ENCODE data around the gene MMP7. TPM values are rescaled to one million over a fixed set of nuclear protein-coding genes. Genes with fewer than 3 reads are reported as not detected.

MMP7 gene
- total RNA-seq, 2 experiments from 2014 or later = not detected

- no peaks in the 10 kb centered on the region for H3K9me3 ChIP-seq (ENCODE audit: control insufficient read depth in 1 of 2, insufficient read depth in 1 of 2, low read length in 2 of 2)
- Mint-ChIP-seq H3K27me3 (peaks cover 10% of the 10 kb centered on the region), H3K4me1 (ENCODE audit: low read depth) (no peaks in the 10 kb centered on the region), H3K4me3 (no peak overlapping the region), H3K36me3 (ENCODE audit: low read depth) (no peaks in the 10 kb centered on the region), H3K9me3 (no peaks in the 10 kb centered on the region), H3K27ac (no peak overlapping the region)
- H3K27ac ChIP-seq (ENCODE audit: low read depth in 1 of 2, low read length in 2 of 2) = no peak overlapping the region
- no peak overlapping the region for H3K4me3 ChIP-seq (ENCODE audit: low read length)
- H3K4me1 ChIP-seq (ENCODE audit: insufficient read depth, low read length) = peaks cover 3% of the 10 kb centered on the region
- DNase-seq = no peak
- POLR2A ChIA-PET = no interaction called here
- intact Hi-C loops (cut with DNase I, micrococcal nuclease) = no loop called here
- H3K36me3 ChIP-seq (ENCODE audit: insufficient read depth, low read length) = no peaks in the 10 kb centered on the region
- TF ChIP-seq, protein P1, sequence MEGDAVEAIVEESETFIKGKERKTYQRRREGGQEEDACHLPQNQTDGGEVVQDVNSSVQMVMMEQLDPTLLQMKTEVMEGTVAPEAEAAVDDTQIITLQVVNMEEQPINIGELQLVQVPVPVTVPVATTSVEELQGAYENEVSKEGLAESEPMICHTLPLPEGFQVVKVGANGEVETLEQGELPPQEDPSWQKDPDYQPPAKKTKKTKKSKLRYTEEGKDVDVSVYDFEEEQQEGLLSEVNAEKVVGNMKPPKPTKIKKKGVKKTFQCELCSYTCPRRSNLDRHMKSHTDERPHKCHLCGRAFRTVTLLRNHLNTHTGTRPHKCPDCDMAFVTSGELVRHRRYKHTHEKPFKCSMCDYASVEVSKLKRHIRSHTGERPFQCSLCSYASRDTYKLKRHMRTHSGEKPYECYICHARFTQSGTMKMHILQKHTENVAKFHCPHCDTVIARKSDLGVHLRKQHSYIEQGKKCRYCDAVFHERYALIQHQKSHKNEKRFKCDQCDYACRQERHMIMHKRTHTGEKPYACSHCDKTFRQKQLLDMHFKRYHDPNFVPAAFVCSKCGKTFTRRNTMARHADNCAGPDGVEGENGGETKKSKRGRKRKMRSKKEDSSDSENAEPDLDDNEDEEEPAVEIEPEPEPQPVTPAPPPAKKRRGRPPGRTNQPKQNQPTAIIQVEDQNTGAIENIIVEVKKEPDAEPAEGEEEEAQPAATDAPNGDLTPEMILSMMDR (IDR thresholded peaks at IDR 0.05) = no peak
- H3K27me3 ChIP-seq (ENCODE audit: control insufficient read depth in 1 of 2, insufficient read depth in 2 of 2, low read length in 2 of 2) = no peaks in the 10 kb centered on the region
- ATAC-seq (ENCODE audit: poor library complexity) = no peak
- CTCF ChIA-PET = no interaction called here
Measured at GRCh38 chr11:102522312-102523188, 8.0 kb downstream of the MMP7 start.

DNA sequence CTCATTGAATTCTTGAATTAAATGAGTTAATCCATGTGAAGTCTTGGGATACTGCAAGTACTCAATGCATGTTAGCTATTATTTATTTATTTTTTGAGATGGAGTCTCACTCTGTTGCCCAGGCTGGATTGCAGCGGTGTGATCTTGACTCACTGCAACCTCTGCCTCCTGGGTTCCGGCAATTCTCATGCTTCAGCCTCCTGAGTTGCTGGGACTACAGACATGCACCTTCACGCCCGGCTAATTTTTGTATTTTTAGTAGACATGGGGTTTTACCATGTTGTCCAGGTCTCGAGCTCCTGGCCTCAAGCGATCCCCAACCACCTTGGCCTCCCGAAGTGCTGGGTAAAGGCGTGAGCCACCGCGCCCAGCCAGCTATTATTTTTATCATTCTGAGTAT lies 9.4 kb downstream of the MMP7 start:
- no peak overlapping the region for H3K4me3 ChIP-seq (ENCODE audit: low read length)
- ChIA-PET POLR2A (no interaction called here), CTCF (no interaction called here)
- no peaks in the 10 kb centered on the region for H3K27me3 ChIP-seq (ENCODE audit: control insufficient read depth in 1 of 2, insufficient read depth in 2 of 2, low read length in 2 of 2)
- Mint-ChIP-seq H3K4me3 (no peak overlapping the region), H3K36me3 (ENCODE audit: low read depth) (no peaks in the 10 kb centered on the region), H3K4me1 (ENCODE audit: low read depth) (no peaks in the 10 kb centered on the region), H3K9me3 (no peaks in the 10 kb centered on the region), H3K27ac (no peak overlapping the region), H3K27me3 (peaks cover 10% of the 10 kb centered on the region)
- no peak for DNase-seq
- intact Hi-C loops (cut with DNase I, micrococcal nuclease) = no loop called here
- H3K36me3 ChIP-seq (ENCODE audit: insufficient read depth, low read length) = no peaks in the 10 kb centered on the region
- TF ChIP-seq, protein P1 (IDR thresholded peaks at IDR 0.05) = no peak
- H3K27ac ChIP-seq (ENCODE audit: low read depth in 1 of 2, low read length in 2 of 2) = no peak overlapping the region
- no peaks in the 10 kb centered on the region for H3K4me1 ChIP-seq (ENCODE audit: insufficient read depth, low read length)
- H3K9me3 ChIP-seq (ENCODE audit: control insufficient read depth in 1 of 2, insufficient read depth in 1 of 2, low read length in 2 of 2) = no peaks in the 10 kb centered on the region
- no peak for ATAC-seq (ENCODE audit: poor library complexity)

DNA sequence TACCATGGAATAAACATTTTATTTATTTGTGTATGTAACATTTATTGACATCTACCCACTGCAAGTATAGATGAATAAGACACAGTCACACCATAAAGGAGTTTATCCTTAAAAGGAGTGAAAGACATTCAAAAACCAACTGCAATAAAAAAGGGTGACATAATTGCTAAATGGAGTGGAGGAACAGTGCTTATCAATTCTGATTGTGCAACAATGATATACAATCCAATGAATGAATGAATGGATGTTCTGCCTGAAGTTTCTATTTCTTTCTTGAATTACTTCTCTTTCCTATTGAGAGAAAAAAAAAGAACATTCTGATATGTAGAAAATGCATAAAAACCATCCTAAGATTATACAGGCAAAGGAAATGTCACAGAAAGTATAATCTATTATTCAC lies 10.0 kb downstream of the MMP7 start:
- no peak for DNase-seq
- Mint-ChIP-seq H3K9me3 (no peaks in the 10 kb centered on the region), H3K36me3 (ENCODE audit: low read depth) (no peaks in the 10 kb centered on the region), H3K27me3 (peaks cover 10% of the 10 kb centered on the region), H3K4me3 (no peak overlapping the region), H3K4me1 (ENCODE audit: low read depth) (no peaks in the 10 kb centered on the region), H3K27ac (no peak overlapping the region)
- TF ChIP-seq, protein P1 (IDR thresholded peaks at IDR 0.05) = no peak
- POLR2A ChIA-PET = interaction anchor here (0.7 kb wide), 1 partner anchor 13 kb away, joined by 3 read pairs; no protein-coding TSS in a partner anchor
- Histone ChIP-seq H3K27ac (ENCODE audit: low read depth in 1 of 2, low read length in 2 of 2) (no peak overlapping the region), H3K4me1 (ENCODE audit: insufficient read depth, low read length) (no peaks in the 10 kb centered on the region), H3K9me3 (ENCODE audit: control insufficient read depth in 1 of 2, insufficient read depth in 1 of 2, low read length in 2 of 2) (no peaks in the 10 kb centered on the region), H3K36me3 (ENCODE audit: insufficient read depth, low read length) (no peaks in the 10 kb centered on the region), H3K27me3 (ENCODE audit: control insufficient read depth in 1 of 2, insufficient read depth in 2 of 2, low read length in 2 of 2) (no peaks in the 10 kb centered on the region), H3K4me3 (ENCODE audit: low read length) (no peak overlapping the region)
- CTCF ChIA-PET = no interaction called here
- intact Hi-C loops (cut with DNase I, micrococcal nuclease) = no loop called here
- no peak for ATAC-seq (ENCODE audit: poor library complexity)

All from CD4-positive, alpha-beta T cell (primary cell).